HG03439 (cell line): ENCODE measurements around the gene HDAC4.

Experiments
- ATAC-seq: cut with Tn5 transposase; IDR thresholded peaks from one replicate; pipeline ENCODE4 v1.9.1; 2021; ENCODE audit warnings: mild to moderate bottlenecking, moderate library complexity; ENCODE audit not compliant: unreplicated experiment

Gene HDAC4

GRCh38 chr2:239061824-239062570 is 338.8 kb downstream of the HDAC4 start:
- no peak for ATAC-seq

GRCh38 chr2:239061121-239061666 is 339.6 kb downstream of the HDAC4 start:
- ATAC-seq = no peak

GRCh38 chr2:239060676-239061075 is 340.1 kb downstream of the HDAC4 start:
- no peak for ATAC-seq

GRCh38 chr2:239059854-239060253 is 341.0 kb downstream of the HDAC4 start:
- no peak for ATAC-seq

- no peak for ATAC-seq
These were observed 342.1 kb downstream of the HDAC4 start for GRCh38 chr2:239058766-239059165.

GRCh38 chr2:239057533-239057932 is 343.3 kb downstream of the HDAC4 start:
- no peak for ATAC-seq

GRCh38 chr2:239056611-239057010 is 344.2 kb downstream of the HDAC4 start:
- no peak for ATAC-seq

GRCh38 chr2:239055756-239056493 is 344.9 kb downstream of the HDAC4 start:
- ATAC-seq = no peak

- no peak for ATAC-seq
These were observed 345.9 kb downstream of the HDAC4 start for GRCh38 chr2:239054921-239055320.

GRCh38 chr2:239053801-239054503 is 346.9 kb downstream of the HDAC4 start:
- no peak for ATAC-seq

GRCh38 chr2:239052798-239053665 is 347.8 kb downstream of the HDAC4 start:
- no peak for ATAC-seq

- no peak for ATAC-seq
These were observed 348.9 kb downstream of the HDAC4 start for GRCh38 chr2:239051891-239052445.

GRCh38 chr2:239050252-239050649 is 350.6 kb downstream of the HDAC4 start:
- no peak for ATAC-seq

- ATAC-seq = no peak
These were observed 351.2 kb downstream of the HDAC4 start for GRCh38 chr2:239049421-239050251.

- no peak for ATAC-seq
These were observed 352.1 kb downstream of the HDAC4 start for GRCh38 chr2:239048736-239049135.

- no peak for ATAC-seq
These were observed 353.0 kb downstream of the HDAC4 start for GRCh38 chr2:239047861-239048260.

- no peak for ATAC-seq
These were observed 353.4 kb downstream of the HDAC4 start for GRCh38 chr2:239047420-239047819.

- ATAC-seq = no peak
These were observed 354.0 kb downstream of the HDAC4 start for GRCh38 chr2:239046822-239047221.

GRCh38 chr2:239044336-239044735 is 356.5 kb downstream of the HDAC4 start:
- ATAC-seq = no peak
